DND-41 (cell line): Measurements from ENCODE around the gene STEAP1B.

Source experiments
- EZH2 ChIP-seq: IDR thresholded peaks from 3 replicates; pipeline ENCODE4 v1.6.1; 2012; ENCODE audit warnings: borderline replicate concordance, low read depth, mild to moderate bottlenecking, moderate library complexity, low read length, inconsistent platforms; ENCODE audit not compliant: severe bottlenecking
- TF ChIP-seq, protein P1 (sequence below): IDR thresholded peaks from 2 replicates; pipeline ENCODE4 v1.5.1; 2012; ENCODE audit warnings: borderline replicate concordance, low read length, moderate library complexity, mild to moderate bottlenecking; ENCODE audit not compliant: poor library complexity, severe bottlenecking; ENCODE audit errors: extremely low read depth

DNA sequence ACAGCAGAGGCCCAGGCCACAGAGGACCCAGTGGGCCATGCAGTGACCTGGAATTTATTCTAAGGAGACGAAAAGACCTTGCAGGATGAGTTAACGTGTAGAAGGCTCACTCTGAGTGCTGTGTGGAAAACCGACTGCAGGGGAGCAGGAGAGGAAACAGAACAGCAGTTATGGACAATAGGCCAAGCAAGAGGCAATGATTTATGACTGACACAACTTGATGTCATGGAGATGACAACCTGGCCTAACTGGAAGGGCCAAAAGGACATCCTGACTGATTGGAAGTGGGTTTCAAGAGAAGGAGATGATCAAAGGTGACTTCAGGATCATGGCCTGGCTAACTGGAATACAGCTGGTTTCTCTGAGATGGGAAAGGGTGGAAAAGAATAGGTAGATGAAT is 72.9 kb downstream of the STEAP1B start:
- TF ChIP-seq, protein P1, sequence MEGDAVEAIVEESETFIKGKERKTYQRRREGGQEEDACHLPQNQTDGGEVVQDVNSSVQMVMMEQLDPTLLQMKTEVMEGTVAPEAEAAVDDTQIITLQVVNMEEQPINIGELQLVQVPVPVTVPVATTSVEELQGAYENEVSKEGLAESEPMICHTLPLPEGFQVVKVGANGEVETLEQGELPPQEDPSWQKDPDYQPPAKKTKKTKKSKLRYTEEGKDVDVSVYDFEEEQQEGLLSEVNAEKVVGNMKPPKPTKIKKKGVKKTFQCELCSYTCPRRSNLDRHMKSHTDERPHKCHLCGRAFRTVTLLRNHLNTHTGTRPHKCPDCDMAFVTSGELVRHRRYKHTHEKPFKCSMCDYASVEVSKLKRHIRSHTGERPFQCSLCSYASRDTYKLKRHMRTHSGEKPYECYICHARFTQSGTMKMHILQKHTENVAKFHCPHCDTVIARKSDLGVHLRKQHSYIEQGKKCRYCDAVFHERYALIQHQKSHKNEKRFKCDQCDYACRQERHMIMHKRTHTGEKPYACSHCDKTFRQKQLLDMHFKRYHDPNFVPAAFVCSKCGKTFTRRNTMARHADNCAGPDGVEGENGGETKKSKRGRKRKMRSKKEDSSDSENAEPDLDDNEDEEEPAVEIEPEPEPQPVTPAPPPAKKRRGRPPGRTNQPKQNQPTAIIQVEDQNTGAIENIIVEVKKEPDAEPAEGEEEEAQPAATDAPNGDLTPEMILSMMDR: no peak
- no peak for TF ChIP-seq EZH2
